Spinal cord (tissue), 10 donors: ENCODE measurements around the gene MAPK9. TPM values are rescaled to one million over a fixed set of nuclear protein-coding genes. Genes with fewer than 3 reads are reported as not detected.

ENCODE experiments used
- DNase-seq, 6 donors: peaks; one replicate each; pipeline versions ENCODE4 v3.0.0 to v3.0.0-alpha.2; 2013 to 2015; ENCODE audit warnings: low spot score in 6 of 6, low read depth in 4 of 6
- H3K27ac ChIP-seq: one replicate; pipeline ENCODE4 v1.5.1; 2013; ENCODE audit warnings: low read depth, low read length, control low read depth
- H3K27me3 ChIP-seq: one replicate; pipeline ENCODE4 v1.6.1; 2013; ENCODE audit warnings: low read length; ENCODE audit not compliant: control insufficient read depth, insufficient read depth
- H3K36me3 ChIP-seq: one replicate; pipeline ENCODE4 v1.6.1; 2013; ENCODE audit warnings: low read length; ENCODE audit not compliant: control insufficient read depth, insufficient read depth
- H3K4me1 ChIP-seq: one replicate; pipeline ENCODE4 v1.6.1; 2013; ENCODE audit warnings: low read length; ENCODE audit not compliant: control insufficient read depth, insufficient read depth
- H3K4me3 ChIP-seq: one replicate; pipeline ENCODE4 v1.5.1; 2013; ENCODE audit warnings: low read depth, low read length, control low read depth
- H3K9me3 ChIP-seq: one replicate; pipeline ENCODE4 v1.6.1; 2013; ENCODE audit warnings: low read length; ENCODE audit not compliant: control insufficient read depth, insufficient read depth
- WGBS: methylation state at CpG from one replicate; pipeline ENCODE4 v1.1.5; 2013; ENCODE audit warnings: missing lambda C conversion rate; ENCODE audit not compliant: insufficient coverage; 5-methylcytosine and 5-hydroxymethylcytosine counted together
- polyA plus RNA-seq, 2 donors: library from polyadenylated mRNA; unstranded; fragments of 120-200 nt; gene quantifications; one replicate each; pipeline ENCODE4 v1.2.1, GENCODE V29; 2013; ENCODE audit not compliant: insufficient read length in 2 of 2
- total RNA-seq, 2 donors: library from RNA; depleted of rRNA in 1 of 2; stranded (reverse); fragments of 120-200 nt in 1 of 2; fragments of >200 nt in 1 of 2; gene quantifications; one replicate each; pipeline versions ENCODE4 v1.2.3 to v1.2.4, GENCODE V29; 2013 to 2014
- donor health status: healthy.

MAPK9 gene
- total and polyA plus RNA-seq, 4 donors: 32.6 to 97.6 (median 88.4) TPM

GRCh38 chr5:180329138-180329435 lies 37.2 kb upstream of the MAPK9 start:
- DNase-seq: no peak
- WGBS: 94% methylated on average over 5 of the region's 7 CpGs
- Histone ChIP-seq H3K36me3 (peaks cover 37% of the 10 kb centered on the region), H3K27ac (no peak overlapping the region), H3K4me3 (no peak overlapping the region), H3K27me3 (no peaks in the 10 kb centered on the region), H3K9me3 (no peaks in the 10 kb centered on the region), H3K4me1 (peaks cover 14% of the 10 kb centered on the region)

DNA sequence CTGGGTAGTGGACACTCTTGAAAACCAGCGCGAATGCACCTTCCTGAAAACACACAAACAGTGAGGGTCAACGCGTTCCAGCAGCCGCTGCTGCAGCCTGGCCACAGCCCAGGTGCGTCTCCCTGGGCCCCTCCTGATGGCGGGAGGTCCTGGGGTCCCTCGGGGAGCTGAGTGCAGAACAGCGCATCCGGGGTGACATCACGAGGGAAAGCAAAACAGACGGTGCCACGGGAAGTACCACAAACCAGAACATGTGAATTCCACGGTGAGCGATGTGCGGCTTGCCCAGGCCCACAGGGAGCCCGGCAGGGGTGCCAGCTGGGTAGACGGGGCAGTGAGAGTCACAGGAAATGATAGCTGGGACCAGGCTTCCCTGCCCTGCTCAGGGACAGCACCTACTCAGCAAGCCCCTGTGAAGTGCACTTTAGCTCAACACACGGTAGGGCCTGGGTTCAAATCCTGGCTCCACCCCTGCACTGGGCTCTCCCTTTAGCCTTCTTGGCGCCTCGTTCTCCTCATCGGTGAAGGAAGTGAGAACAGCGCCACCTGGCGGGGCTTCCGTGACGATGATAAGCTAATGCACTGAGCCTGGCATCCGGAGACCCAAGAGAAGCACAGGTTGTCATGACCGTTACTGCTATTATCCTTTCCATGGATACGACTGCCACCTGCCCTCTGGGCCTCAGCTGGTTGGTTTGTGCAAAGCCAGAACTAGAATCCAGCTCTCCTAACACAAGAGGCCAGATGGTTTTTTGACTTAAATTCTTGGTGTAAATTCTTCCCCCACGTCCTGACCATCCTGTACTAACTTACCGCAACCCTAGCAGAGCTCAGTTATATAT lies 36.6 kb upstream of the MAPK9 start:
- H3K4me1 ChIP-seq: peaks cover 20% of the 10 kb centered on the region
- peaks cover 33% of the 10 kb centered on the region for H3K36me3 ChIP-seq
- DNase-seq: peak in 2 of 6 donors; percentile 81
- 76% methylated on average over 30 of the region's 31 CpGs for WGBS
- no peak overlapping the region for H3K27ac ChIP-seq
- no peak overlapping the region for H3K4me3 ChIP-seq
- H3K9me3 ChIP-seq: no peaks in the 10 kb centered on the region
- no peaks in the 10 kb centered on the region for H3K27me3 ChIP-seq

DNA sequence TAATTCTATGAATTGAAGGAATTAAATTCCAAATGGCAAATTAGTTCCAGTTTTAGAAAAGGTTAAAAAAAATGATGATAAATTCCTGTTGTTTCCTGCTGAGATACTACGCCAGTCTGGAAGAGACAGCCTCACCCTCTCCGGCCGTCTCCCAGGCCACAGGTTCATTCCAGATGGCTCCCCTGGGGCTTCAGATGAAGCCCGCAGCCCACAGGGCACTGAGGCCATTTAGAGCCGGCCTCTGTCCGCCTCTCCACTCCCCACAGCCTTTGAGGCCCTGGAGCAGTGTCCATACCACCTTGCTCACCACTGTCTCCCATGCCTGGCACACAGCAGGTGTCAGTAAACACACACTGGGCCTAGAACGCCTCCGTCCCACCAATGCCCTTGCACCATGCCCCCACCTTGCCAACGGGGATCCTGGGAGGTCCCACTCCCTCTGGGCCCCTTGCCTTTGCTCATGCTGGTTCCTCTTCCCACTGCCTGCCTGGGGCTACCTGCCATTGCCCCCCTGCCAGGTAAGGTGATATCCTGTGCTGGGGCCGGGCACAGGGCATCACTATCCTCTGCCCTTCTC lies 35.2 kb upstream of the MAPK9 start:
- no peaks in the 10 kb centered on the region for H3K9me3 ChIP-seq
- no peak overlapping the region for H3K27ac ChIP-seq
- H3K4me1 ChIP-seq: peaks cover 25% of the 10 kb centered on the region
- peaks cover 33% of the 10 kb centered on the region for H3K36me3 ChIP-seq
- no peaks in the 10 kb centered on the region for H3K27me3 ChIP-seq
- H3K4me3 ChIP-seq: no peak overlapping the region
- no peak for DNase-seq
- 80% methylated on average over 10 of the region's 10 CpGs for WGBS

- peak in 1 of 6 donors; percentile 15 for DNase-seq
- Histone ChIP-seq H3K9me3 (no peaks in the 10 kb centered on the region), H3K4me3 (no peak overlapping the region), H3K36me3 (peaks cover 40% of the 10 kb centered on the region), H3K27ac (peak overlapping the region; percentile 8), H3K27me3 (no peaks in the 10 kb centered on the region), H3K4me1 (peaks cover 25% of the 10 kb centered on the region)
- 36% methylated on average over 4 of the region's 8 CpGs for WGBS
Observed at GRCh38 chr5:180324601-180324950, 32.7 kb upstream of the MAPK9 start.

DNA sequence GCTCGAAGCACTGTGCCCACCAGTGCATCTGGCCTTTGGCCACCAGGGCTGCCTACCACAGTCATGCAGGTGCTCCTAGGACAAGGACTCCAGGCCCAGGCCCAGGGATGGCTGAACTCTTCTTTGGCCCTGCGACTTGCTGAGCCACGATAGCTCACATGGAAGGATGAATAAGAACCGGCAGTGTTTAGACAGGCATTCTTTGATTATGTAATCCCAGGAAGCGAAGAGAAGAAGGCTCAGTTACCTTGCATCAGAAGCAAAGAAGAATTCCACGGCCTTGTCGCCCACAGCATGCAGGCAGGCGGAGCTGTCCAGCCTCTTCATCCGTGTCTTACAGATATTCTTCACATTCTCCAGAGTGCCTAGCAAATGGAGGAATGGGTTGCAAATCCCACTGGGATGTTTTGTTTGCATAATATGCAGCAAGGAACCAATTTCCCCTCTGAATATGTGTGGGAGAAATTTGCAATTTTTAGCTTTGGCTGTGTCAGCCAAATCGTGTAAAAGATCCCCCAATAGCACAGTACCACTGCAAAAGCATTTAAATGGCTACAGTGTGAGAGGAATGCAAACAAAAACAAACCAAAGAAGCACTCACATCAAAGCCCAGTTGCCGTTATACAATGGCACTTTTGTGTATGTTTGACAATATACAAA lies 32.2 kb upstream of the MAPK9 start:
- H3K27me3 ChIP-seq: no peaks in the 10 kb centered on the region
- no peak overlapping the region for H3K27ac ChIP-seq
- H3K4me1 ChIP-seq: peaks cover 25% of the 10 kb centered on the region
- no peaks in the 10 kb centered on the region for H3K9me3 ChIP-seq
- no peak overlapping the region for H3K4me3 ChIP-seq
- whole genome bisulfite sequencing: 23% methylated on average over 5 of the region's 11 CpGs
- peaks cover 37% of the 10 kb centered on the region for H3K36me3 ChIP-seq
- DNase-seq: peak in 4 of 6 donors; percentile 9 to 69 (median 42)

DNA sequence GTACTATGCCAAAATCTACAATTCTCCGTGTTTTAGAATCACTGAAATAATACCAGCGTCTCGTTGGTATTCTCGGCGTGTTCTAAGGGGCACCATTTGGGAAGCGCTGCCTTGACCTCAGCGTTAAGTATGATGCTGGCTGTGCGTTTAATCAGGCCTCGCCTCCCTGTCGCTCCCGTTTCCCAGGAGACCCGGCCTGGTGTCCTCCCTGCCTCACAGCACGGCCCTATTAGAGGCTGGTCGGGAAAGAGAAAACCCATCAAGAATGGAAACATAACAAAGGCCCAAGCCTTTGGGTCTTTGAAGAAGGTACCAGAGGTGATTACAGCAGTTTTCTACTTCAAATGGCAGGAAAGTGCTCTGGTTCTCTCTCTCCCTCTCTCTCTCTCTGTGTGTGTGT lies 31.3 kb upstream of the MAPK9 start:
- Histone ChIP-seq H3K4me3 (no peak overlapping the region), H3K9me3 (no peaks in the 10 kb centered on the region), H3K27me3 (no peaks in the 10 kb centered on the region), H3K4me1 (peaks cover 25% of the 10 kb centered on the region), H3K27ac (no peak overlapping the region), H3K36me3 (peaks cover 35% of the 10 kb centered on the region)
- peak in 1 of 6 donors; percentile 66 for DNase-seq
- 52% methylated on average over 14 of the region's 14 CpGs for WGBS

- Histone ChIP-seq H3K27ac (no peak overlapping the region), H3K4me3 (no peak overlapping the region), H3K36me3 (peaks cover 53% of the 10 kb centered on the region)
Observed at GRCh38 chr5:180318456-180319089, 26.7 kb upstream of the MAPK9 start.

DNA sequence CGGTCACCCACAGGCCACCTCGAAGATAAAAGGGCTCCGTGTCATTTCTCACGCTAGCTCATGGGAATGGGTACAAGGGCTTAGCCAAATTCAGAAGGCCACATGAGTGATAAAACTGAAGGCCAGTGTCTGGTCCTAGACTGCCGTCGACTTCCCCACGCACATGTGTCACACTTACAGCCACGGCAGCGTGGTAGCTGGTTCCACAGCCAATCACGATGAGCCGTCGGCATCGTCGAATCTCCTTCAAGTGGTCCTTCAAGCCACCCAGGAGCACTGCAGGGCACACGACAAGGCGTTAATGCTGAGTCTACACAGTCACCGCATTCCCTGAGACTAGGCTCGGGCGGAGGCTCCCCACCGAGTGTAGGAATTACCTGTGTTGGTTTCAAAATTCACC lies 24.7 kb upstream of the MAPK9 start:
- H3K4me1 ChIP-seq: no peaks in the 10 kb centered on the region
- H3K4me3 ChIP-seq: no peak overlapping the region
- 94% methylated on average over 20 of the region's 20 CpGs for WGBS
- no peak for DNase-seq
- H3K27me3 ChIP-seq: no peaks in the 10 kb centered on the region
- H3K27ac ChIP-seq: no peak overlapping the region
- peaks cover 59% of the 10 kb centered on the region for H3K36me3 ChIP-seq
- no peaks in the 10 kb centered on the region for H3K9me3 ChIP-seq

More at GRCh38 chr5:180318456-180319089, 26.7 kb upstream of the MAPK9 start:
- peaks cover 6% of the 10 kb centered on the region for H3K4me1 ChIP-seq
- no peaks in the 10 kb centered on the region for H3K27me3 ChIP-seq
- no peaks in the 10 kb centered on the region for H3K9me3 ChIP-seq
- WGBS: 92% methylated on average over 22 of the region's 23 CpGs
- no peak for DNase-seq

GRCh38 chr5:180315762-180316212 lies 23.9 kb upstream of the MAPK9 start:
- H3K36me3 ChIP-seq: peaks cover 64% of the 10 kb centered on the region
- WGBS: 100% methylated on average over 2 of the region's 9 CpGs
- H3K4me1 ChIP-seq: no peaks in the 10 kb centered on the region
- no peaks in the 10 kb centered on the region for H3K27me3 ChIP-seq
- no peak overlapping the region for H3K4me3 ChIP-seq
- no peak overlapping the region for H3K27ac ChIP-seq
- H3K9me3 ChIP-seq: no peaks in the 10 kb centered on the region
- DNase-seq: peak in 2 of 6 donors; percentile 52 to 55
